IPS DF 6.9 (cell line): Measurements from ENCODE around the gene PRKN.
A peak's percentile ranks its signal among the peaks of the same experiment; 100 is the strongest.

Experiments used
- DNase-seq: peaks from one replicate; pipeline ENCODE4 v3.0.0-alpha.2; 2013; ENCODE audit warnings: low read depth, low spot score
- H3K27ac ChIP-seq: one replicate; pipeline ENCODE4 v1.5.1; 2013; ENCODE audit warnings: low read length, control low read depth
- H3K27me3 ChIP-seq: 2 replicates; pipeline ENCODE4 v1.6.1; 2013; ENCODE audit warnings: mild to moderate bottlenecking, low read length; ENCODE audit not compliant: control insufficient read depth, insufficient read depth
- H3K36me3 ChIP-seq: 2 replicates; pipeline ENCODE4 v1.6.1; 2013; ENCODE audit warnings: low read length; ENCODE audit not compliant: control insufficient read depth, insufficient read depth
- H3K4me1 ChIP-seq: 2 replicates; pipeline ENCODE4 v1.6.1; 2013; ENCODE audit warnings: low read length; ENCODE audit not compliant: control insufficient read depth, insufficient read depth
- H3K4me3 ChIP-seq: 2 replicates; pipeline ENCODE4 v1.5.1; 2013; ENCODE audit warnings: mild to moderate bottlenecking, low read length
- H3K9me3 ChIP-seq: 2 replicates; pipeline ENCODE4 v1.6.1; 2013; ENCODE audit warnings: low read length, inconsistent platforms; ENCODE audit not compliant: control insufficient read depth, insufficient read depth
- WGBS: extraction: QIAGEN DNeasy Blood & Tissue Kit; methylation state at CpG from one replicate; pipeline ENCODE4 v1.1.7; 2013; ENCODE audit warnings: mixed read lengths, missing lambda C conversion rate; ENCODE audit not compliant: insufficient read length, insufficient coverage; 5-methylcytosine and 5-hydroxymethylcytosine counted together

The PRKN gene

GRCh38 chr6:161798844-161799394 is 928.6 kb downstream of the PRKN start:
- Histone ChIP-seq H3K9me3 (no peaks in the 10 kb centered on the region), H3K36me3 (no peaks in the 10 kb centered on the region), H3K4me3 (no peak overlapping the region), H3K4me1 (no peaks in the 10 kb centered on the region), H3K27me3 (no peaks in the 10 kb centered on the region), H3K27ac (no peak overlapping the region)
- WGBS: no CpG with 5 or more reads among the region's 7 CpGs
- DNase-seq: no peak

- Histone ChIP-seq H3K27ac (no peak overlapping the region), H3K27me3 (no peaks in the 10 kb centered on the region), H3K4me1 (no peaks in the 10 kb centered on the region), H3K9me3 (no peaks in the 10 kb centered on the region), H3K36me3 (no peaks in the 10 kb centered on the region), H3K4me3 (no peak overlapping the region)
- WGBS: no CpG with 5 or more reads among the region's 1 CpG
- DNase-seq: no peak
Observed at GRCh38 chr6:161796681-161797080, 930.9 kb downstream of the PRKN start.

- H3K4me3 ChIP-seq: no peak overlapping the region
- no peaks in the 10 kb centered on the region for H3K36me3 ChIP-seq
- no peaks in the 10 kb centered on the region for H3K27me3 ChIP-seq
- H3K27ac ChIP-seq: no peak overlapping the region
- no peaks in the 10 kb centered on the region for H3K4me1 ChIP-seq
- no peaks in the 10 kb centered on the region for H3K9me3 ChIP-seq
- no CpG with 5 or more reads among the region's 8 CpGs for WGBS
- DNase-seq: no peak
Observed at GRCh38 chr6:161792851-161793493, 934.6 kb downstream of the PRKN start.

- H3K36me3 ChIP-seq: no peaks in the 10 kb centered on the region
- H3K27me3 ChIP-seq: no peaks in the 10 kb centered on the region
- H3K27ac ChIP-seq: no peak overlapping the region
- no peak for DNase-seq
- H3K4me1 ChIP-seq: no peaks in the 10 kb centered on the region
- no peak overlapping the region for H3K4me3 ChIP-seq
- WGBS: no CpG with 5 or more reads among the region's 4 CpGs
- no peaks in the 10 kb centered on the region for H3K9me3 ChIP-seq
Observed at GRCh38 chr6:161788531-161788930, 939.0 kb downstream of the PRKN start.

- H3K4me1 ChIP-seq: no peaks in the 10 kb centered on the region
- no peak for DNase-seq
- no peaks in the 10 kb centered on the region for H3K36me3 ChIP-seq
- H3K4me3 ChIP-seq: no peak overlapping the region
- H3K27me3 ChIP-seq: no peaks in the 10 kb centered on the region
- no peak overlapping the region for H3K27ac ChIP-seq
- H3K9me3 ChIP-seq: no peaks in the 10 kb centered on the region
- WGBS: no CpG with 5 or more reads among the region's 7 CpGs
Observed at GRCh38 chr6:161772176-161772575, 955.4 kb downstream of the PRKN start.

- Histone ChIP-seq H3K9me3 (no peaks in the 10 kb centered on the region), H3K4me3 (no peak overlapping the region), H3K27ac (no peak overlapping the region), H3K36me3 (no peaks in the 10 kb centered on the region), H3K27me3 (no peaks in the 10 kb centered on the region), H3K4me1 (no peaks in the 10 kb centered on the region)
- no peak for DNase-seq
- no CpG with 5 or more reads among the region's 6 CpGs for WGBS
Observed at GRCh38 chr6:161761966-161762365, 965.6 kb downstream of the PRKN start.

- WGBS: no CpG with 5 or more reads among the region's 5 CpGs
- H3K4me3 ChIP-seq: no peak overlapping the region
- H3K4me1 ChIP-seq: no peaks in the 10 kb centered on the region
- H3K27me3 ChIP-seq: no peaks in the 10 kb centered on the region
- no peaks in the 10 kb centered on the region for H3K36me3 ChIP-seq
- DNase-seq: no peak
- H3K9me3 ChIP-seq: no peaks in the 10 kb centered on the region
- H3K27ac ChIP-seq: no peak overlapping the region
Observed at GRCh38 chr6:161755080-161755479, 972.5 kb downstream of the PRKN start.

GRCh38 chr6:161750686-161751085 is 976.9 kb downstream of the PRKN start:
- Histone ChIP-seq H3K9me3 (no peaks in the 10 kb centered on the region), H3K27ac (no peak overlapping the region), H3K4me3 (no peak overlapping the region), H3K36me3 (no peaks in the 10 kb centered on the region), H3K27me3 (no peaks in the 10 kb centered on the region), H3K4me1 (no peaks in the 10 kb centered on the region)
- WGBS: no CpG with 5 or more reads among the region's 3 CpGs
- no peak for DNase-seq

- no peaks in the 10 kb centered on the region for H3K4me1 ChIP-seq
- H3K4me3 ChIP-seq: no peak overlapping the region
- no peak for DNase-seq
- H3K27ac ChIP-seq: no peak overlapping the region
- no CpG with 5 or more reads among the region's 4 CpGs for WGBS
- no peaks in the 10 kb centered on the region for H3K9me3 ChIP-seq
- no peaks in the 10 kb centered on the region for H3K36me3 ChIP-seq
- H3K27me3 ChIP-seq: no peaks in the 10 kb centered on the region
Observed at GRCh38 chr6:161749576-161749975, 978.0 kb downstream of the PRKN start.

- H3K9me3 ChIP-seq: no peaks in the 10 kb centered on the region
- H3K36me3 ChIP-seq: no peaks in the 10 kb centered on the region
- no peaks in the 10 kb centered on the region for H3K27me3 ChIP-seq
- H3K27ac ChIP-seq: no peak overlapping the region
- no CpG with 5 or more reads among the region's 18 CpGs for WGBS
- peak; percentile 58 for DNase-seq
- no peak overlapping the region for H3K4me3 ChIP-seq
- no peaks in the 10 kb centered on the region for H3K4me1 ChIP-seq
Observed at GRCh38 chr6:161748535-161749416, 978.8 kb downstream of the PRKN start.
